GM23248 (cell line): ENCODE data around the gene CTPS2. TPM values are rescaled to one million over a fixed set of nuclear protein-coding genes. Genes with fewer than 3 reads are reported as not detected.

Experiments
- DNase-seq: peaks from one replicate; pipeline ENCODE4 v3.0.0-alpha.2; 2015
- H2AFZ ChIP-seq: fragments of 200-600 bp; sonication (generic); 2 replicates; pipeline ENCODE4 v1.6.1; 2016; ENCODE audit warnings: antibody characterized with exemption
- H3F3A ChIP-seq: fragments of 200-600 bp; sonication (generic); 2 replicates; pipeline ENCODE4 v1.6.1; 2016; ENCODE audit warnings: mild to moderate bottlenecking, antibody characterized with exemption, mixed run types; ENCODE audit not compliant: insufficient read depth
- H3K27ac ChIP-seq: fragments of 200-600 bp; sonication (generic); 2 replicates; pipeline ENCODE4 v1.5.1; 2016; ENCODE audit warnings: mild to moderate bottlenecking
- H3K27me3 ChIP-seq: fragments of 200-600 bp; sonication (generic); replicated peaks from 2 replicates; pipeline ENCODE4 v1.6.1; 2016; ENCODE audit warnings: mild to moderate bottlenecking; ENCODE audit not compliant: insufficient read depth
- H3K36me3 ChIP-seq: fragments of 200-600 bp; sonication (generic); 2 replicates; pipeline ENCODE4 v1.6.1; 2016; ENCODE audit warnings: low read depth, mild to moderate bottlenecking
- H3K4me1 ChIP-seq: fragments of 200-600 bp; sonication (generic); 2 replicates; pipeline ENCODE4 v1.6.1; 2016; ENCODE audit warnings: mild to moderate bottlenecking; ENCODE audit not compliant: insufficient read depth
- H3K4me2 ChIP-seq: fragments of 200-600 bp; sonication (generic); one replicate; pipeline ENCODE4 v1.6.1; 2016; ENCODE audit warnings: mild to moderate bottlenecking; ENCODE audit not compliant: unreplicated experiment
- H3K4me3 ChIP-seq: fragments of 200-600 bp; sonication (generic); 2 replicates; pipeline ENCODE4 v1.5.1; 2016; ENCODE audit warnings: mild to moderate bottlenecking
- H3K79me2 ChIP-seq: fragments of 200-600 bp; sonication (generic); 2 replicates; pipeline ENCODE4 v1.6.1; 2016; ENCODE audit warnings: mild to moderate bottlenecking; ENCODE audit not compliant: insufficient read depth
- H3K9ac ChIP-seq: fragments of 200-600 bp; sonication (generic); 2 replicates; pipeline ENCODE4 v1.6.1; 2016; ENCODE audit warnings: mild to moderate bottlenecking
- H3K9me2 ChIP-seq: fragments of 200-600 bp; sonication (generic); 2 replicates; pipeline ENCODE4 v1.6.1; 2016; ENCODE audit warnings: mixed run types, mild to moderate bottlenecking, moderate library complexity; ENCODE audit not compliant: insufficient read depth
- H3K9me3 ChIP-seq: fragments of 200-600 bp; sonication (generic); one replicate; pipeline ENCODE4 v1.6.1; 2017; ENCODE audit warnings: low read depth
- H4K20me1 ChIP-seq: fragments of 200-600 bp; sonication (generic); 2 replicates; pipeline ENCODE4 v1.6.0; 2016; ENCODE audit not compliant: insufficient read depth
- EZH2 ChIP-seq: fragments of 200-600 bp; sonication (generic); IDR thresholded peaks from 2 replicates; pipeline ENCODE4 v1.6.1; 2018; ENCODE audit warnings: antibody characterized with exemption, mild to moderate bottlenecking; ENCODE audit not compliant: insufficient read depth, poor library complexity, severe bottlenecking
- EZH2phosphoT487 ChIP-seq: fragments of 200-600 bp; sonication (generic); IDR thresholded peaks from 2 replicates; pipeline ENCODE4 v1.6.1; 2018; ENCODE audit warnings: antibody characterized with exemption, moderate library complexity, mild to moderate bottlenecking, low read depth; ENCODE audit not compliant: insufficient read depth
- WGBS, 2 experiments: methylation state at CpG; one replicate each; pipeline ENCODE4 v1.1.6; 2015 to 2017; ENCODE audit warnings: low lambda C conversion rate in 2 of 2, low coverage in 1 of 2; ENCODE audit errors: missing lambda C conversion rate in 2 of 2; 5-methylcytosine and 5-hydroxymethylcytosine counted together
- in situ Hi-C: fragments of 300-500 bp; cut with MboI; formaldehyde crosslinking; loops from 2 replicates; pipeline ENCODE4 v1.15.0; 2020
- polyA plus RNA-seq: library from polyadenylated mRNA; unstranded; fragments of >200 nt; fragmentation: Nextera tagmentation; extraction: Ambion mirVana; gene quantifications from 2 replicates; pipeline ENCODE4 v1.2.1, GENCODE V29; 2016
- total RNA-seq: library from RNA; depleted of rRNA; stranded (reverse); fragments of >200 nt; shearing (Covaris generic); gene quantifications from 2 replicates; pipeline ENCODE4 v1.2.3, GENCODE V29; 2014

The CTPS2 gene
- total and polyA plus RNA-seq, 2 experiments from 2014 or later: 4.4 to 5.8 TPM

GRCh38 chrX:16593801-16594200 lies 118.7 kb downstream of the CTPS2 start:
- Histone ChIP-seq H3K9me3 (no peaks in the 10 kb centered on the region), H3K9me2 (no peaks in the 10 kb centered on the region), H3K9ac (no peak overlapping the region), H2AFZ (no peak overlapping the region), H3K4me3 (no peak overlapping the region), H3K4me1 (peaks cover 4% of the 10 kb centered on the region; the same call in 1 of the 2 replicates), H3K27ac (no peak overlapping the region), H3K79me2 (no peaks in the 10 kb centered on the region), H3K4me2 (no peak overlapping the region), H3K36me3 (no peaks in the 10 kb centered on the region), H3F3A (no peaks in the 10 kb centered on the region), H4K20me1 (no peaks in the 10 kb centered on the region), H3K27me3 (no peaks in the 10 kb centered on the region)
- 100% methylated on average over 3 to 4 of the region's 4 CpGs for WGBS, 2 experiments
- DNase-seq: no peak
- TF ChIP-seq EZH2phosphoT487: no peak
- TF ChIP-seq EZH2: no peak
- in situ Hi-C loops: no loop called here

DNA sequence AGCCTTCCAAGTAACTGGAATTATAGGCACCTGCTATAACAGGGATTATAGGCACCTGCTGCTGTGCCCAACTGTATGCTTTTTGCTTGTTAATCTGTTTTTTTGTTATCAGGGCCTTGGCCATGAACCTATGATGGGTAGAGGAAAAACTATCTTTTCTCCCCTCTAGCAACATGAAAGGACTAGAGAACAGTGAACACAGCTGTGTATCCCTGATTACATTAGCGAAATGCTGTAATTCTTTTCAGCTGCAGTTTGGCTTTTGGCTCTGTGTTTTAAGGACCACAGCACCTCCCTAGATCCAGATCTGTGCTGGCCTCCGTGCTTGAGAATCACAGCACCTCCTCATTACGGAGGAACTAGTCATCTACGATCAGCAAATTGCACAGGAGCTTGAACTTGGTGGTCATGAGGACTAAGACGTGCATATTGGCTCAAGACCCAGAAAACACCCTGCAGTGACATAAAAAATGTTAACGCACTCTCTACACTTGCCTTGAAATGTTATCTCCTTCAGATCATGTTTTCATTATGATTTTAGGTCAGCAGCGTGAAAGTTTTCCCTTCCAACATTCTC lies 120.2 kb downstream of the CTPS2 start:
- Histone ChIP-seq H3K4me3 (no peak overlapping the region), H3K4me1 (peaks cover 5% of the 10 kb centered on the region; the same call in 1 of the 2 replicates), H3K27me3 (no peaks in the 10 kb centered on the region), H3K9ac (no peak overlapping the region), H3K79me2 (no peaks in the 10 kb centered on the region), H3K27ac (no peak overlapping the region), H4K20me1 (no peaks in the 10 kb centered on the region), H2AFZ (no peak overlapping the region), H3K9me2 (no peaks in the 10 kb centered on the region), H3K4me2 (no peak overlapping the region), H3K9me3 (no peaks in the 10 kb centered on the region), H3F3A (no peaks in the 10 kb centered on the region; the same call in 1 of the 2 replicates), H3K36me3 (no peaks in the 10 kb centered on the region)
- TF ChIP-seq EZH2phosphoT487 (no peak), EZH2 (no peak)
- DNase-seq: no peak
- in situ Hi-C loops: no loop called here
- WGBS, 2 experiments: 77 to 81% methylated on average over 7 of the region's 7 CpGs

GRCh38 chrX:16589826-16590225 lies 122.6 kb downstream of the CTPS2 start:
- no peaks in the 10 kb centered on the region for H3K9me2 ChIP-seq
- no peaks in the 10 kb centered on the region for H3K79me2 ChIP-seq
- peaks cover 5% of the 10 kb centered on the region; the same call in 1 of the 2 replicates for H3K4me1 ChIP-seq
- H3K27me3 ChIP-seq: no peaks in the 10 kb centered on the region
- H2AFZ ChIP-seq: no peak overlapping the region
- no peaks in the 10 kb centered on the region for H3K9me3 ChIP-seq
- no peak overlapping the region for H3K4me2 ChIP-seq
- peak overlapping the region; percentile 9; the same call in 1 of the 2 replicates for H3K27ac ChIP-seq
- no peak overlapping the region for H3K9ac ChIP-seq
- H3K4me3 ChIP-seq: no peak overlapping the region
- no peaks in the 10 kb centered on the region for H3K36me3 ChIP-seq
- H4K20me1 ChIP-seq: no peaks in the 10 kb centered on the region
- DNase-seq: no peak
- TF ChIP-seq EZH2: no peak
- no peak for TF ChIP-seq EZH2phosphoT487
- no peaks in the 10 kb centered on the region; the same call in 1 of the 2 replicates for H3F3A ChIP-seq
- in situ Hi-C loops: no loop called here

DNA sequence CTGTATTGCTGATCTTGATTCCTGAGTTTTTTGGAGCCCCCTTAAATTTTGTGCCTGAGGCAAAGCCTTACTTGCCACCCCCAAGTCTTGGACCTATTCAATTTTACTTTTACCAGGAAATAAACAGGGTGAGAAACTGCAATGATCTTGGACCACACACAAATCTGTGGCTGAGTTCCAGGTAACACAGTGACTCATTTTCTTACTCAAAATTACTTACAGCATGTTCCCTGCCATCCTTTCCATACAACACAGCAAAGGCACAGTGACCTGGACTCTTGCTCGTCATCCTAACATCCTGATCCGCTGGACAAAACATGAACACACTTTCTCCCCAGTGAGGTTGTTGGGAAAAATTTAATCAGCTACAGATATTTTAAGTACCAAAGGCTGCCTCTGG lies 123.3 kb downstream of the CTPS2 start:
- peak; percentile 62 for DNase-seq
- H3K36me3 ChIP-seq: no peaks in the 10 kb centered on the region
- H2AFZ ChIP-seq: no peak overlapping the region
- H3K27me3 ChIP-seq: no peaks in the 10 kb centered on the region
- TF ChIP-seq EZH2phosphoT487: no peak
- no peak for TF ChIP-seq EZH2
- no peak overlapping the region for H3K4me3 ChIP-seq
- peaks cover 5% of the 10 kb centered on the region; the same call in 1 of the 2 replicates for H3K4me1 ChIP-seq
- H4K20me1 ChIP-seq: no peaks in the 10 kb centered on the region
- no peaks in the 10 kb centered on the region; the same call in 1 of the 2 replicates for H3F3A ChIP-seq
- no peaks in the 10 kb centered on the region for H3K9me3 ChIP-seq
- WGBS, 2 experiments: 10% methylated on average over 2 of the region's 2 CpGs
- H3K79me2 ChIP-seq: no peaks in the 10 kb centered on the region
- peak overlapping the region; percentile 9; the same call in 1 of the 2 replicates for H3K27ac ChIP-seq
- no peak overlapping the region for H3K9ac ChIP-seq
- in situ Hi-C loops: no loop called here
- H3K9me2 ChIP-seq: no peaks in the 10 kb centered on the region
- peak overlapping the region; percentile 20 for H3K4me2 ChIP-seq
